Measurements from ENCODE around the gene ENPP7.

ENPP7 gene, protein sequence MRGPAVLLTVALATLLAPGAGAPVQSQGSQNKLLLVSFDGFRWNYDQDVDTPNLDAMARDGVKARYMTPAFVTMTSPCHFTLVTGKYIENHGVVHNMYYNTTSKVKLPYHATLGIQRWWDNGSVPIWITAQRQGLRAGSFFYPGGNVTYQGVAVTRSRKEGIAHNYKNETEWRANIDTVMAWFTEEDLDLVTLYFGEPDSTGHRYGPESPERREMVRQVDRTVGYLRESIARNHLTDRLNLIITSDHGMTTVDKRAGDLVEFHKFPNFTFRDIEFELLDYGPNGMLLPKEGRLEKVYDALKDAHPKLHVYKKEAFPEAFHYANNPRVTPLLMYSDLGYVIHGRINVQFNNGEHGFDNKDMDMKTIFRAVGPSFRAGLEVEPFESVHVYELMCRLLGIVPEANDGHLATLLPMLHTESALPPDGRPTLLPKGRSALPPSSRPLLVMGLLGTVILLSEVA

DNA sequence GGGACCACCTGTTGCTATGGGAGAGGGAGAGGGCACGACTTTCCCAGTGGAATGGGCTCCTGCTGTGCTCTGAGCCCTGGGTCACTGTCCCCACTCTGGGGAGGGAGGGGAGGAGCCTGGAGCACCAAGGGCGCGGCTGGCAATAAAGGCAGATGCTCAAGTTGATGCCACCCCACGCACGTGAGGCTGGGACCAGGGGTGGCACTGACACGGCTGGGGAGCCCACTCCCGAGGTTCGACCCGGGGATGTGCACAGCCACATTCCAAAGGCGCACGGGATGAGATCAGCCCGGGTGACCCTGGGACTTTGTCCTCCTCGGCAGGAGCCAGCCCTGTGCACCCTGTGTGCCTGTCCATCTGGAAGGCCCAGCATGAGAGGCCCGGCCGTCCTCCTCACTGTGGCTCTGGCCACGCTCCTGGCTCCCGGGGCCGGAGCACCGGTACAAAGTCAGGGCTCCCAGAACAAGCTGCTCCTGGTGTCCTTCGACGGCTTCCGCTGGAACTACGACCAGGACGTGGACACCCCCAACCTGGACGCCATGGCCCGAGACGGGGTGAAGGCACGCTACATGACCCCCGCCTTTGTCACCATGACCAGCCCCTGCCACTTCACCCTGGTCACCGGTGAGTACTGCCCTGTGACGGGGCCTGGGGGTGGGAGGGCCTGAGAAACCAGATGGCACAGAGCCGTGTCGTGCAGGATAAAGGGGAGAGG, at the start of gene ENPP7:
TSS of gene ENPP7 (plus strand) at position 175 of the 715 bp plus-strand sequence. CDS start at position 372, 197 bp downstream.
- TF ChIP-seq ZNF274 (IDR thresholded peaks at IDR 0.05; ENCODE audit: low read depth, low read length) (no peak), SUZ12 (IDR thresholded peaks at IDR 0.05; ENCODE audit: extremely low read depth, insufficient read depth, insufficient read length) (no peak), YY1 (IDR thresholded peaks at IDR 0.05; ENCODE audit: insufficient read depth, insufficient read length) (no peak)
- DNase-seq (ENCODE audit: low read depth, low spot score) = no peak
- Histone ChIP-seq H3K4me1 (ENCODE audit: insufficient read depth, insufficient read length) (peaks cover 8% of the 10 kb centered on the region), H3K27me3 (ENCODE audit: insufficient read depth, insufficient read length) (no peaks in the 10 kb centered on the region), H3K9ac (ENCODE audit: insufficient read length, low read depth) (no peak within 1 kb of the TSS), H3K9me3 (ENCODE audit: insufficient read depth, low read length) (no peaks in the 10 kb centered on the region), H3K4me3 (ENCODE audit: insufficient read length, low read depth) (no peak within 1 kb of the TSS), H3K36me3 (ENCODE audit: insufficient read depth, insufficient read length, low read length) (no peaks in the 10 kb centered on the region)

DNA sequence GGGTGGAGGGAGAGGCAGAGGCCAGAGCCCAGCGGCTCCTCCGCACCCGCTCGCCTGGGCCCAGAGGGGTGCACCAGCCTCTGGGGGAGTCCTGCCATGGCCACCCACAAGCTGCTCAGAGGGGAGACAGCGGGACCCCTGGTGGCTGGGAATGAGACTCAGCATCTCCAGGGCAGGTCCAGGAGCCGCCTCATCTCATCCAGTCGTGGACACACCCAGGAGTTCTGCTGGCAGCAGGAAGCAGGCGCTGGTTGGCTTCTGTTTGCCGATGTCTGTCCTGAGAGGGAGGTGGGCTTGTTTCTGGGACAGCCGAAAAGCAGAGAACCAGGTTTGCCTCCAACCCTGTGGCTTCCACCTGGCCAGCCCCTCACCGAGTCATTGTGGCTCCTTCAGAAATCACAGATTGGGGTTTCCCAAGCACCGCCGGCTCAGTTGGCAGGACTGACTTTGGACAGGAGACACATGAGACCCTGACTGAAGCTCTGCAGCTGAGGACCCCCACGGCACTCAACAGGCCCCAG, 49.6 kb upstream of the ENPP7 start:
- Histone ChIP-seq H3K9me3 (ENCODE audit: insufficient read depth, low read length) (no peaks in the 10 kb centered on the region), H3K9ac (ENCODE audit: insufficient read length, low read depth) (peak overlapping the region; percentile 5), H3K27me3 (ENCODE audit: insufficient read depth, insufficient read length) (peaks cover 6% of the 10 kb centered on the region), H3K4me1 (ENCODE audit: insufficient read depth, insufficient read length) (peaks cover 15% of the 10 kb centered on the region), H3K36me3 (ENCODE audit: insufficient read depth, insufficient read length, low read length) (no peaks in the 10 kb centered on the region), H3K4me3 (ENCODE audit: insufficient read length, low read depth) (no peak overlapping the region)
- TF ChIP-seq YY1 (IDR thresholded peaks at IDR 0.05; ENCODE audit: insufficient read depth, insufficient read length) (no peak), ZNF274 (IDR thresholded peaks at IDR 0.05; ENCODE audit: low read depth, low read length) (no peak), SUZ12 (IDR thresholded peaks at IDR 0.05; ENCODE audit: extremely low read depth, insufficient read depth, insufficient read length) (no peak)
- no peak for DNase-seq (ENCODE audit: low read depth, low spot score)

DNA sequence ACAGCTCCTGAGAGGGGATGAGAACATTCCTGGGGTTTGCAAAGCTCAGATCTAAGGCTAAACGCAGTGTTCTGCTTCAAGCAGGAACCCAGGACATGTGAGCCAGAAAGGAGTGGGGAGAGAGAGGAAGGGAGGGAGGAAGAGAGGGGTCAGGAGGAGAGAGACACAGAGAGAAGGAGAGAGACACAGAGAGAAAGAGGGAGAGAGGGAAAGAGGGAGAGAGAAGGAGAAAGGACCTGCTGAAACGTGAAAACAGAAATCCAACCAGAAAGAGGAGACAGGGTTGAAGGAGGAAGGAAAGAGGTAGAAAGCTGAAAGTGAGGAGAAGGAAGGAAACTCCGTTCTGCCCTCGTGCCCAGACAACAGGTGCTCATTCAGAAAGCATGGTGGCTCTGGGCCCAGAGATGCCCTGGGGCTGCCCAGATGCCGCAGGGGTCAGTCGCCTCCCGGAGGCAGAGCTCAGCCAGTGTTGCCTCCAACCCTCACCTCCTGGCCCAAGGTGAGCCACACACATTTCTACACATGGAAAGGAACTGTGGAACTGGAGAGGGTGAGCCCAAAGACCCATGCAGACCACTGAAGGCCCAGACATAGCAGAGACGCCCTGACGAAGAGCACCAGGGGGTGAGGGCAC, 49.0 kb upstream of the ENPP7 start:
- no peak for DNase-seq (ENCODE audit: low read depth, low spot score)
- peaks cover 15% of the 10 kb centered on the region for H3K4me1 ChIP-seq (ENCODE audit: insufficient read depth, insufficient read length)
- H3K36me3 ChIP-seq (ENCODE audit: insufficient read depth, insufficient read length, low read length) = no peaks in the 10 kb centered on the region
- no peaks in the 10 kb centered on the region for H3K9me3 ChIP-seq (ENCODE audit: insufficient read depth, low read length)
- TF ChIP-seq ZNF274 (IDR thresholded peaks at IDR 0.05; ENCODE audit: low read depth, low read length) = no peak
- no peak for TF ChIP-seq YY1 (IDR thresholded peaks at IDR 0.05; ENCODE audit: insufficient read depth, insufficient read length)
- no peak for TF ChIP-seq SUZ12 (IDR thresholded peaks at IDR 0.05; ENCODE audit: extremely low read depth, insufficient read depth, insufficient read length)
- H3K4me3 ChIP-seq (ENCODE audit: insufficient read length, low read depth) = no peak overlapping the region
- peaks cover 6% of the 10 kb centered on the region for H3K27me3 ChIP-seq (ENCODE audit: insufficient read depth, insufficient read length)
- H3K9ac ChIP-seq (ENCODE audit: insufficient read length, low read depth) = no peak overlapping the region

DNA sequence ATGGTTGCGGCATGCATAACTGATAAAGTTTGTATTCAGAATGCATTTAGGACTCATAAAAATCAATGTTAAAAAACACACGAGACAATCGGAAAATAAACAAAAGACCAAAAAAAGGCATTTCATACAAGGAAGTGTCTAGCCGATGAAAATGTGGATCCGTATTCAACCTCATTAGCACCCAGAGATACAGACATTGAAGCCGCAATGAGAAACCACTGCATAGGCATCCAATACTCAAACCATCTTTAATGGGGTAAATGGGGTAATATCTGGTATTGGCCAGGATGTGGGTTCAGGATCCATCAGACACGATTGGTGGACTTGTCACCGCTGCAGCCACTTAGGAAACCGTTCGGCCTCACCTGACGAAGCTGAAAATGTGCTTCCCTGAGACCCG, 47.4 kb upstream of the ENPP7 start:
- Histone ChIP-seq H3K4me3 (ENCODE audit: insufficient read length, low read depth) (no peak overlapping the region), H3K9ac (ENCODE audit: insufficient read length, low read depth) (no peak overlapping the region), H3K27me3 (ENCODE audit: insufficient read depth, insufficient read length) (peaks cover 6% of the 10 kb centered on the region), H3K36me3 (ENCODE audit: insufficient read depth, insufficient read length, low read length) (no peaks in the 10 kb centered on the region), H3K4me1 (ENCODE audit: insufficient read depth, insufficient read length) (peaks cover 15% of the 10 kb centered on the region), H3K9me3 (ENCODE audit: insufficient read depth, low read length) (no peaks in the 10 kb centered on the region)
- no peak for DNase-seq (ENCODE audit: low read depth, low spot score)
- no peak for TF ChIP-seq YY1 (IDR thresholded peaks at IDR 0.05; ENCODE audit: insufficient read depth, insufficient read length)
- TF ChIP-seq ZNF274 (IDR thresholded peaks at IDR 0.05; ENCODE audit: low read depth, low read length) = no peak
- no peak for TF ChIP-seq SUZ12 (IDR thresholded peaks at IDR 0.05; ENCODE audit: extremely low read depth, insufficient read depth, insufficient read length)

DNA sequence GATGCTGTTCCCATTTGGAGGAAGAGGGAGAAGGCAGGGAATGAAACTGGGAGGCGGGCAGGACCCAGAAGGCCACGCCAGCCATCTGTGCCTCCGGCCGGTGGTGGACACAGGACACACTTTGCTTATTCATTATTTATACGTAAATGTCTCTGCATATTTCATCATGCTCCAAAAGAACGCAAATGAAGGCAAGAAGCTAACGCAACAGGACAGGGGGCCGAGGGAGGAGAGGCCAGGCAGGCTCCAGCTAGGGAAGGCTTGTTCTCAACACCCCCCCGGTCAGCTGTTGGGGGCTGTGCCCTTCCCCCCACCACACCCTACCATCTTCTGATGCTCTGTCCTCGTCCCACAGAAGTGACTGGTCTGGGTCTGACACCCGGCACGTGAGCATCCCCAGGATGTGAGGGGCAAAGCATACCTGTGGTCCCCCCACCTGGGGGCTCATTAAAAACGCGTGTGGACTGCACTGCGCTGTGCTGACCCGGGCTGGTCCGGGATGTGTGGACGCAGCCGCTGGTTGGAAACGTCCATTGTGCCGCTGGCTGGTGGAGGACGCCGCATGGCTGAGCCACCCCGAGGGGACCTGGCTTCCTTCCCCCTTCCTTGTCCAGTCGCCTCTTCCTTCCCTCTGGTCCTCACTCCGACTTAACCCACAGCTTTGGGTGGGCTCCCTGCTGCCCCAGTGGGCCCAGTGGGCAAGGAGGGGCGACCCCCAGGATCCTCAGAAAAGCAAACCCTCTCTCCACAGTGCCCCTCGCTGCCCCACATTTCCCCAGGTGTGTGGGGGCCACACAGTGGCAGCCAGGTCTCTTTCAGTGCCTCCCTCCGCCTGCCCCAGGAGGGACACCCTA, 46.4 kb upstream of the ENPP7 start:
- no peak for DNase-seq (ENCODE audit: low read depth, low spot score)
- Histone ChIP-seq H3K4me1 (ENCODE audit: insufficient read depth, insufficient read length) (peaks cover 12% of the 10 kb centered on the region), H3K9me3 (ENCODE audit: insufficient read depth, low read length) (no peaks in the 10 kb centered on the region), H3K4me3 (ENCODE audit: insufficient read length, low read depth) (no peak overlapping the region), H3K9ac (ENCODE audit: insufficient read length, low read depth) (no peak overlapping the region), H3K27me3 (ENCODE audit: insufficient read depth, insufficient read length) (peaks cover 6% of the 10 kb centered on the region), H3K36me3 (ENCODE audit: insufficient read depth, insufficient read length, low read length) (no peaks in the 10 kb centered on the region)
- TF ChIP-seq ZNF274 (IDR thresholded peaks at IDR 0.05; ENCODE audit: low read depth, low read length) = no peak
- no peak for TF ChIP-seq SUZ12 (IDR thresholded peaks at IDR 0.05; ENCODE audit: extremely low read depth, insufficient read depth, insufficient read length)
- TF ChIP-seq YY1 (IDR thresholded peaks at IDR 0.05; ENCODE audit: insufficient read depth, insufficient read length) = no peak

DNA sequence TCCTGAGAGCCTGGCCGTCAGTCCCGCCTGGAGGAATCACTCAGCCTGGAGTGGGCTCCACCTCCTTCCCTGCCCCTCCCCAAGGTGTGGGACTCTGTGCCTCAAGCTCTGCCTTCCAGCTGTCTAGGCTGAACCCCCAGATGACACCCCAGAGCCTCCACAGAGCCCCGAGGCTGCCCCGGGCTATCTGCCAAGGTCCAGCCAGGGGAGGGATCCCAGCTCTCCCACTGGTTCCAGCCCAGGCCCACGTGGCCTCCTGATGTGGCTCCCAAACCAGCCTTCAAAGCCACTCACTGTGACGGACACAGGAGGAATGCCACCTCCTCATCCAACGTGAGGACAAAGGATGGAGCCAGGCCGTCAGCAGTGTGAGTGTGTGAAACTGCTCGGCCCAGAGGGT, 45.6 kb upstream of the ENPP7 start:
- Histone ChIP-seq H3K4me3 (ENCODE audit: insufficient read length, low read depth) (no peak overlapping the region), H3K9ac (ENCODE audit: insufficient read length, low read depth) (no peak overlapping the region), H3K9me3 (ENCODE audit: insufficient read depth, low read length) (no peaks in the 10 kb centered on the region), H3K27me3 (ENCODE audit: insufficient read depth, insufficient read length) (peaks cover 6% of the 10 kb centered on the region), H3K36me3 (ENCODE audit: insufficient read depth, insufficient read length, low read length) (no peaks in the 10 kb centered on the region), H3K4me1 (ENCODE audit: insufficient read depth, insufficient read length) (peaks cover 12% of the 10 kb centered on the region)
- DNase-seq (ENCODE audit: low read depth, low spot score) = no peak
- TF ChIP-seq SUZ12 (IDR thresholded peaks at IDR 0.05; ENCODE audit: extremely low read depth, insufficient read depth, insufficient read length) (no peak), YY1 (IDR thresholded peaks at IDR 0.05; ENCODE audit: insufficient read depth, insufficient read length) (no peak), ZNF274 (IDR thresholded peaks at IDR 0.05; ENCODE audit: low read depth, low read length) (no peak)
